Femur (tissue), 1 donor: ENCODE data around the gene SP6.

Experiments used
- DNase-seq: peaks from one replicate; pipeline ENCODE4 v3.0.0-alpha.2; 2017

Gene SP6

GRCh38 chr17:47810200-47810821 is 40.7 kb downstream of the SP6 start:
- DNase-seq = no peak

- DNase-seq = no peak
Observed at GRCh38 chr17:47808830-47809480, 42.0 kb downstream of the SP6 start.

DNA sequence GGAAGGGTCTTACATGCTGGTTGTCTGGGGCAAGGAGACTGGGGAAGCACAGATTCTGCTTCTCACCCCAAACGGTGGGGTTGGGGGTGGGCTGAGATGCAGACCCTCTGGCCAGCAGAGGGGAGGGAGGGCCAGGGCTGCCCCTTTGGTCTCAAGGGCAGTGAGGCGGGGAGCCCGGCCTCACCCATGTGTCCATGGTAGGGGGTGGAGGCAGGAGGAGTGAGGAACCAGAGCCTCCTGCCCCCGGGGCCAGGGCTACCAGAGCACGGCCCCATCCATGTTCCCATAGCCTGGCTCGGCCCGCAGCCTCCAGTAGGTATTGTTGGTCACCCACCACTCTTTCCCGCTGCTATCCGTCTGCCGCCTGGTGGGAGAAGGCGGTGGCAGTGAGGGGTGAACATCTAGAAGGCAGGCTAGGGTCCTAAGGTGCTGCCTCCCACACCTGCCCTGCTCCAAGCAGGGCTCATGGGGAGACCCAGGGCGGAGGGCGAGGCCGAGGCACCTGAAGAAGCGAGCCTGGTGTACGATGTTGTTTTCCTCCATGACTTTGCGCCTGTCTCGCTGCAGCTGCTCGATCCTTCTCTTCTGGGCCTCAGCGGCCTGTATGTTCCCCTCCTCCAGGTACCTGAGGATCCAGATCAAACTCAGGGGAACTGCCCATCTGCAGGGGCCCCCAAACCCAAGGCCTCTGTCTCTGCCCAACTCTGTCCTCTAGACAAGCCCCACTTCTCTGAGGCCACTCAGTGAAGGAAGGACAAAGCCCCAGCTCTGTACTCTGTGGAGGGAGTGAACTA is 42.7 kb downstream of the SP6 start:
- DNase-seq = no peak

- DNase-seq = no peak
Observed at GRCh38 chr17:47807421-47807820, 43.5 kb downstream of the SP6 start.

DNA sequence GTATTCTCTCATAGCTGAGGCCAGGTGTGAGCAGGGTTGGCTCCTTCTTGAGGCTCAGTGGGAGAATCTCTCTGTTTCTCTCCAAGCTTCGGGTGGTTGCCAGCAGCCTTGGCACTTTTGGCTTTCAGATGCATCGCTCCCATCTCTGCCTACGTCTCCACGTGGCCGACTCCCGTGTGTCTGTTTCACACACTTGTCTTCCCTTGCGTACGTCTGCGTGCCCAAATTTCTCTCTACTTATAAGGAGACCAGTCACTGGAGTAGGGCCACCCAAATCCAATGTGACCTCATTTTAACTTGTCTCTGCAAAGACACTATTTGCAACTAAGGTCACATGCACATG is 44.1 kb downstream of the SP6 start:
- DNase-seq = no peak

DNA sequence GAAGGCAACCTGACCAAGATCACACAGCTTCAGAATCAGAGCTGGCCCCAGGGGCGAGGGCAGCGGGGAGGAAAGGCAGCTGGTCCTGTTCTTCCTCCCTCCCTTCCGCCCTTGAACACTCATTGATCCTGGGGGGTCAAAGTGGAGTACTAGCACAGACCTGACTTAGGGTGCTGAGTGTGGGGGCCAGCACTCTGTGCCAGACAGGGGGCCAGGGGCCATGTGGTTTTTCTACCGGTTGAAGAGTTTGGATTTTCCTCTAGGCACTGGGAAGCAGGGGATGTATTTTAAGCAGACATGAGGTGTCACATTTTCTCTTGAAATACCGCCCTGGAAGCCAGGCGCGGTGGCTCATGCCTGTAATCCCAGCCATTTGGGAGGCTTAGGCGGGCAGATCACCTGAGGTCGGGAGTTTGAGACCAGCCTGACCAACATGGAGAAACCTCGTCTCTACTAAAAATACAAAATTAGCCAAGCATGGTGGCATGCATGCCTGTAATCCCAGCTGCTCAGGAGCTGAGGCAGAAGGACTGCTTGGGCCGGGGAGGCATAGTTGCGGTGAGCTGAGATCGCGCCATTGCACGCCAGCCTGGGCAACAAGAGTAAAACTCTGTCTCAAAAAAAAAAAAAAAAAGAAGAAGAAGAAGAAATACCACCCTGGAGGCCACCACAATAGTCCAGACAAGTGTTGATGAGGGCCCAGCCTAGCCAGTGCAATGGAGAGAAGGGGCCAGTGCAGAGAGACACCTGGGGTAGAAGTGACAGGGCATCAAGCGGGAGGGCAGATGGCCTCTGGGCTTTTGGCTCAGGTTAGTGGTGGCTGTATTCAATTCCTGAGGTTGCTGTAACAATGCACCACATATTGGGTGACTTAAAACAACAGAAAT is 44.7 kb downstream of the SP6 start:
- no peak for DNase-seq

- no peak for DNase-seq
Observed at GRCh38 chr17:47804461-47804860, 46.5 kb downstream of the SP6 start.

- DNase-seq = no peak
Observed at GRCh38 chr17:47803751-47804150, 47.2 kb downstream of the SP6 start.

GRCh38 chr17:47803201-47803600 is 47.8 kb downstream of the SP6 start:
- no peak for DNase-seq

GRCh38 chr17:47802341-47803022 is 48.5 kb downstream of the SP6 start:
- no peak for DNase-seq

GRCh38 chr17:47801906-47802305 is 49.1 kb downstream of the SP6 start:
- DNase-seq = no peak

DNA sequence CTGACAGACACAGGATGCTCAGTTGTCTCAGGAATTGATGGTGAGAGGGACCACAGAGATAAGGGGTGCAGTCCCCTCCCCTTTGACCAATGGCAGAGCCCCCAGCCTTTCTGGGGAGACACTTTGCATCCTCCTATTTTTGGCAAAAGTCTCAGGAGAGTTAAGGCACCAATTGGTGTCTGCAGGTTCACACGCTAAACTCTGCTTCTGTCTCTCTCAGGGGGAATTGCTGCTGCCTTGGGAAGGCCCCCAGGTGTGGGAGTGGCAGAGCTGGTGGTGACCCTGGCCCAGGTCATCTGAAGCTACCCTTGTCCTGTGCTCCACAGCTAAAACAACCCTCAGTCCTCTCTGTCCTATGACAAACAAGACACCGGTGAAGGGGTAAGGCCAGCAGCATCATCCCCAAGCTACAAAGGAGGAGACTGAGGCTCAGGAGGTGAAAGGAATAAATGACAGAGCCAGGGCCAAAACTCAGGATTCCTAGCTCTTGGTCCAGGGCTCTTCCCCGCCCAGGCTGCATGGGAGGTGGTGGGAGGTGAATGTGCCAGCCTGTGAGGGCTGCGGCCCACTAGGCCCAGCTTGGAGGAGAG is 49.7 kb downstream of the SP6 start:
- DNase-seq = no peak

DNA sequence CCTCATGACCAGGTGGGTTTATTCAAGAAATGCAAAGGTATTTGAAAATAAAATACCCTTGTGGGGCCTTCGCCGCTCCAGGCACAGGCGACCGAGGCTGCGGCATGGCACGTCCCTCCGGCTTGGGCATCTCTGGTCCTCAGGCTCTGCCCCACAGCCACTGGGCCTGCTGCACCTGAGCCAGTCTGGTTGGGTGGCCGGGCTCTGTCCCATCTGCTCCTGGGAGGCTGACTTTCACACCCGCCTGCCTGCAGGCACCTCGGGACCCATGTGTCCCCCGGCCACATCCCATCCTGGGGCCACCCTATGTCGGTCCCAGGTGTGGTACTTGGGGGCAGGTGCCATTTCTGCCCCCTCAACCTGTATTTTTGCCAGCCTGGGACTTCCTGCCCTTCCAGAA is 50.3 kb downstream of the SP6 start:
- no peak for DNase-seq

DNA sequence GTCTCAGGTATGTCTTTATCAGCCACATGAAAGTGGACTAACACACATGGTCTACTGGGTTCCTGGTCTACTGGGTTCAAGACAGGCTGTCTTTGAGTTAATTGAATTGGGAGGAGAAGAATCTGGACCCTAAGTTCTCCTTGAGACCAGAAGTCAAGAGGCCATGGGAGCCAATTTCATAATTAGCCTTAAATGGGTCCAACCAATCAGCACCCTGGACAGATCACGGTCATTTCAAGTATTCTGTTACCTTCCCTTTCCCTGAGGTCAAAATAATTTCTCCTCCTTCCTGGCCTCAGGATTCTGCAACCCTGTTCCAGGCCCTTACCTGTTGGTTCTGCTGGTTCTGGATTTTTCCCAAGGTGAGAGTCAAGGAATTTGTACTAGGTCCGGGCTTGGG is 53.2 kb downstream of the SP6 start:
- no peak for DNase-seq
